Measurements from ENCODE around the gene FAT2.
A peak's percentile ranks its signal among the peaks of the same experiment; 100 is the strongest.

The FAT2 gene, protein sequence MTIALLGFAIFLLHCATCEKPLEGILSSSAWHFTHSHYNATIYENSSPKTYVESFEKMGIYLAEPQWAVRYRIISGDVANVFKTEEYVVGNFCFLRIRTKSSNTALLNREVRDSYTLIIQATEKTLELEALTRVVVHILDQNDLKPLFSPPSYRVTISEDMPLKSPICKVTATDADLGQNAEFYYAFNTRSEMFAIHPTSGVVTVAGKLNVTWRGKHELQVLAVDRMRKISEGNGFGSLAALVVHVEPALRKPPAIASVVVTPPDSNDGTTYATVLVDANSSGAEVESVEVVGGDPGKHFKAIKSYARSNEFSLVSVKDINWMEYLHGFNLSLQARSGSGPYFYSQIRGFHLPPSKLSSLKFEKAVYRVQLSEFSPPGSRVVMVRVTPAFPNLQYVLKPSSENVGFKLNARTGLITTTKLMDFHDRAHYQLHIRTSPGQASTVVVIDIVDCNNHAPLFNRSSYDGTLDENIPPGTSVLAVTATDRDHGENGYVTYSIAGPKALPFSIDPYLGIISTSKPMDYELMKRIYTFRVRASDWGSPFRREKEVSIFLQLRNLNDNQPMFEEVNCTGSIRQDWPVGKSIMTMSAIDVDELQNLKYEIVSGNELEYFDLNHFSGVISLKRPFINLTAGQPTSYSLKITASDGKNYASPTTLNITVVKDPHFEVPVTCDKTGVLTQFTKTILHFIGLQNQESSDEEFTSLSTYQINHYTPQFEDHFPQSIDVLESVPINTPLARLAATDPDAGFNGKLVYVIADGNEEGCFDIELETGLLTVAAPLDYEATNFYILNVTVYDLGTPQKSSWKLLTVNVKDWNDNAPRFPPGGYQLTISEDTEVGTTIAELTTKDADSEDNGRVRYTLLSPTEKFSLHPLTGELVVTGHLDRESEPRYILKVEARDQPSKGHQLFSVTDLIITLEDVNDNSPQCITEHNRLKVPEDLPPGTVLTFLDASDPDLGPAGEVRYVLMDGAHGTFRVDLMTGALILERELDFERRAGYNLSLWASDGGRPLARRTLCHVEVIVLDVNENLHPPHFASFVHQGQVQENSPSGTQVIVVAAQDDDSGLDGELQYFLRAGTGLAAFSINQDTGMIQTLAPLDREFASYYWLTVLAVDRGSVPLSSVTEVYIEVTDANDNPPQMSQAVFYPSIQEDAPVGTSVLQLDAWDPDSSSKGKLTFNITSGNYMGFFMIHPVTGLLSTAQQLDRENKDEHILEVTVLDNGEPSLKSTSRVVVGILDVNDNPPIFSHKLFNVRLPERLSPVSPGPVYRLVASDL (N-terminal part only)

GRCh38 chr5:151591144-151591819 is at the start of gene FAT2:
FAT2 (minus strand) TSS chr5:151591331; CDS start chr5:151568931, 22,400 bp downstream.
- no peak within 1 kb of the TSS for H3K4me3 ChIP-seq (ENCODE audit: low read length)
- DNase-seq (ENCODE audit: low read depth) = no peak
- no peak for TF ChIP-seq CTCF (conservative IDR thresholded peaks at IDR 0.05; ENCODE audit: low read length)

- TF ChIP-seq CTCF (conservative IDR thresholded peaks at IDR 0.05; ENCODE audit: low read length) = no peak
- no peak for DNase-seq (ENCODE audit: low read depth)
- no peak overlapping the region for H3K4me3 ChIP-seq (ENCODE audit: low read length)
Observed at GRCh38 chr5:151638619-151639018, 47.5 kb upstream of the FAT2 start.

DNA sequence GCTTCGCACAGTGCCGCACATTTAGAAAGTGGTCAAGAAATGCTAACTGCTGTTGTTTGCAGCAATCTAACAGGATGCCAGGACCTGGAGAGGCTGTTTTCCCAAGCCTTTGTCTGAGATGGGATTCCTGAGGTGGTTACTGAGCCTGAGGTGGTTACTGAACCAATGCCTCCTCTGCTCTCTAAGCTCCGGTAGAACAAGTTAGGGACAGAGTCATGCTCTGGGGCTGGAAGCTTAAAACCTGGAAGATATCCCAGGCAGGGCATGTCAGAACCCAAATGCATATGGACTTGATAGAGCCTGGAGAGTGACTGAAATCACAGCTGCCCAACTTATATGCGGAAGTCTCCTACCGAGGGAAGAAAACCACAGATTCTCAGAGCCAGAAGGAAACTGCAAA is 46.5 kb upstream of the FAT2 start:
- no peak for TF ChIP-seq CTCF (conservative IDR thresholded peaks at IDR 0.05; ENCODE audit: low read length)
- H3K4me3 ChIP-seq (ENCODE audit: low read length) = no peak overlapping the region
- peak; percentile 18 for DNase-seq (ENCODE audit: low read depth)

DNA sequence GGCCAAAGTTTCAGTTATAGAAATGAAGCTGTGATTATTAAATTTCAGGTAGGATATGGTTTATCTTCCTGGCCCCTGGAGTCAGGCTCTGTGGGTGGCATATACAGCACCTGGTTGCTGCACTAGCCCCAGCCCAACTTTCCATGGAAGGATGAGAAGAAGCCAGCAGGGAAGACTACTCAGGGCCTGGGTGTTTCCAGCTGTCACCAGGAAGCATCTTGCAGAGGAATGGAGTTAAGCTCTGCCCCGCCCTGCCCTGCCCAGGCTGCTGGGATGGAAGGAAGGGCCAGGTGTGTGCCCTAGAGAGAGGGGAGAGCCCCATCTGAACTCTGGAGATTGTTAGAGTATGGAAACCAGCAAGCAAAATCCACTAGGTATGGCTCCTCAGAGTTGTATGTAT is 42.8 kb upstream of the FAT2 start:
- no peak for DNase-seq (ENCODE audit: low read depth)
- no peak for TF ChIP-seq CTCF (conservative IDR thresholded peaks at IDR 0.05; ENCODE audit: low read length)

GRCh38 chr5:151632941-151633340 is 41.8 kb upstream of the FAT2 start:
- no peak for TF ChIP-seq CTCF (conservative IDR thresholded peaks at IDR 0.05; ENCODE audit: low read length)
- DNase-seq (ENCODE audit: low read depth) = no peak
- no peak overlapping the region for H3K4me3 ChIP-seq (ENCODE audit: low read length)

More for the DNA sequence above, 42.8 kb upstream of the FAT2 start:
- H3K4me3 ChIP-seq (ENCODE audit: low read length) = no peak overlapping the region

- no peak for TF ChIP-seq CTCF (conservative IDR thresholded peaks at IDR 0.05; ENCODE audit: low read length)
- no peak for DNase-seq (ENCODE audit: low read depth)
- H3K4me3 ChIP-seq (ENCODE audit: low read length) = no peak overlapping the region
Observed at GRCh38 chr5:151632524-151632923, 41.4 kb upstream of the FAT2 start.

Data from AG10803 (cell line).